Neuronal stem cell (in vitro differentiated cells): ENCODE measurements around the gene DROSHA.

Experiments
- DNase-seq: peaks from one replicate; pipeline ENCODE4 v3.0.0-alpha.2; 2013; ENCODE audit warnings: low spot score
- H2AFZ ChIP-seq: one replicate; pipeline ENCODE4 v1.6.1; 2013; ENCODE audit warnings: mild to moderate bottlenecking, low read length, inconsistent platforms
- H2AK5ac ChIP-seq: 2 replicates; pipeline ENCODE4 v1.6.1; 2013; ENCODE audit warnings: low read depth, mild to moderate bottlenecking, inconsistent platforms, low read length, moderate library complexity, mixed read lengths
- H2BK120ac ChIP-seq: 2 replicates; pipeline ENCODE4 v1.6.1; 2013; ENCODE audit warnings: low read depth, mild to moderate bottlenecking, inconsistent platforms, low read length, moderate library complexity, mixed read lengths
- H2BK12ac ChIP-seq: one replicate; pipeline ENCODE4 v1.6.1; 2013; ENCODE audit warnings: low read length, inconsistent platforms
- H2BK15ac ChIP-seq: 2 replicates; pipeline ENCODE4 v1.6.1; 2013; ENCODE audit warnings: mild to moderate bottlenecking, low read length, inconsistent platforms, mixed read lengths
- H2BK5ac ChIP-seq: one replicate; pipeline ENCODE4 v1.6.1; 2013; ENCODE audit warnings: inconsistent platforms, mild to moderate bottlenecking, low read length, moderate library complexity
- H3K14ac ChIP-seq: one replicate; pipeline ENCODE4 v1.6.1; 2013; ENCODE audit warnings: low read length, inconsistent platforms
- H3K18ac ChIP-seq: 2 replicates; pipeline ENCODE4 v1.6.1; 2013; ENCODE audit warnings: low read length, inconsistent platforms
- H3K23ac ChIP-seq: 2 replicates; pipeline ENCODE4 v1.6.1; 2013; ENCODE audit warnings: low read depth, mild to moderate bottlenecking, mixed read lengths, low read length, inconsistent platforms; ENCODE audit not compliant: poor library complexity
- H3K27ac ChIP-seq: replicated peaks from 3 replicates; pipeline ENCODE4 v1.5.1; 2013; ENCODE audit warnings: low read length, inconsistent platforms
- H3K27me3 ChIP-seq, 3 experiments: 2 replicates each; pipeline ENCODE4 v1.6.1; 2013; ENCODE audit warnings: low read length in 3 of 3, mild to moderate bottlenecking in 2 of 3, inconsistent platforms in 1 of 3, low read depth in 1 of 3, mixed read lengths in 1 of 3, moderate library complexity in 1 of 3; ENCODE audit not compliant: control insufficient read depth in 3 of 3, insufficient read depth in 3 of 3
- H3K36me3 ChIP-seq, 2 donors: replicated peaks in 1 of 2; 2 replicates each; pipeline ENCODE4 v1.6.1; 2013; ENCODE audit warnings: low read length in 2 of 2; ENCODE audit not compliant: control insufficient read depth in 2 of 2, insufficient read depth in 2 of 2
- H3K4ac ChIP-seq: 2 replicates; pipeline ENCODE4 v1.6.1; 2013; ENCODE audit warnings: inconsistent platforms, mild to moderate bottlenecking, low read length, moderate library complexity
- H3K4me1 ChIP-seq, 2 donors: 1 replicate in 1 of 2; 2 replicates in 1 of 2; pipeline ENCODE4 v1.6.1; 2013; ENCODE audit warnings: low read length in 2 of 2, low read depth in 1 of 2; ENCODE audit not compliant: control insufficient read depth in 2 of 2, insufficient read depth in 1 of 2
- H3K4me2 ChIP-seq: one replicate; pipeline ENCODE4 v1.6.1; 2013; ENCODE audit warnings: mild to moderate bottlenecking, low read length, inconsistent platforms; ENCODE audit not compliant: insufficient read depth, poor library complexity, severe bottlenecking
- H3K4me3 ChIP-seq, 2 donors: 2 replicates each; pipeline ENCODE4 v1.5.1; 2013; ENCODE audit warnings: low read length in 2 of 2, mild to moderate bottlenecking in 2 of 2, inconsistent platforms in 1 of 2, moderate library complexity in 1 of 2
- H3K79me1 ChIP-seq: one replicate; pipeline ENCODE4 v1.6.1; 2013; ENCODE audit warnings: low read depth, mild to moderate bottlenecking, inconsistent platforms, low read length, moderate library complexity
- H3K9ac ChIP-seq: one replicate; pipeline ENCODE4 v1.6.1; 2013; ENCODE audit warnings: mild to moderate bottlenecking, low read depth, low read length, inconsistent platforms; ENCODE audit not compliant: poor library complexity
- H3K9me3 ChIP-seq, 2 donors: replicated peaks in 1 of 2; 2 replicates each; pipeline versions ENCODE3 to v1.6.1; 2013; ENCODE audit warnings: low read length in 2 of 2, mild to moderate bottlenecking in 2 of 2, inconsistent platforms in 1 of 2, low read depth in 1 of 2, mixed read lengths in 1 of 2, moderate library complexity in 1 of 2; ENCODE audit not compliant: control insufficient read depth in 2 of 2, insufficient read depth in 1 of 2
- H4K8ac ChIP-seq: one replicate; pipeline ENCODE4 v1.6.1; 2013; ENCODE audit warnings: low read depth, mild to moderate bottlenecking, inconsistent platforms, low read length, moderate library complexity
- H4K91ac ChIP-seq: one replicate; pipeline ENCODE4 v1.6.1; 2013; ENCODE audit warnings: low read length, low read depth, mild to moderate bottlenecking, inconsistent platforms; ENCODE audit not compliant: poor library complexity
- WGBS, 2 donors: extraction: QIAGEN DNeasy Blood & Tissue Kit; methylation state at CpG; one replicate each; pipeline ENCODE4 v1.1.7; 2013; ENCODE audit warnings: missing lambda C conversion rate in 2 of 2, mixed read lengths in 1 of 2; ENCODE audit not compliant: insufficient read length in 2 of 2, insufficient replicate concordance in 1 of 2; ENCODE audit errors: extremely low coverage in 2 of 2; 5-methylcytosine and 5-hydroxymethylcytosine counted together

The DROSHA gene

GRCh38 chr5:31443572-31443971, 88.3 kb downstream of the DROSHA start:
- peaks cover 0 to 9% of the 10 kb centered on the region in 2 donors for H3K4me1 ChIP-seq
- no peaks in the 10 kb centered on the region for H3K27me3 ChIP-seq
- H2BK12ac ChIP-seq = no peak overlapping the region
- no peak overlapping the region for H3K27ac ChIP-seq
- no peak overlapping the region for H3K23ac ChIP-seq
- no peak overlapping the region for H3K4ac ChIP-seq
- no peak overlapping the region for H2BK5ac ChIP-seq
- WGBS, 2 donors = no CpG with 5 or more reads among the region's 3 CpGs
- DNase-seq = no peak
- no peak overlapping the region for H3K14ac ChIP-seq
- H3K36me3 ChIP-seq = peaks cover 5 to 70% of the 10 kb centered on the region in 2 donors
- no peak overlapping the region for H3K4me3 ChIP-seq
- no peak overlapping the region for H3K4me2 ChIP-seq
- no peaks in the 10 kb centered on the region for H3K79me1 ChIP-seq
- H4K91ac ChIP-seq = no peak overlapping the region
- peaks cover 0 to 8% of the 10 kb centered on the region in 2 donors for H3K9me3 ChIP-seq
- H2BK15ac ChIP-seq = no peak overlapping the region
- no peak overlapping the region for H4K8ac ChIP-seq
- no peak overlapping the region for H3K18ac ChIP-seq
- H2BK120ac ChIP-seq = no peak overlapping the region
- H2AFZ ChIP-seq = no peak overlapping the region
- H3K9ac ChIP-seq = no peak overlapping the region
- no peak overlapping the region for H2AK5ac ChIP-seq

GRCh38 chr5:31442058-31442745, 89.7 kb downstream of the DROSHA start:
- no peak overlapping the region for H3K27ac ChIP-seq
- WGBS, 2 donors = no CpG with 5 or more reads among the region's 3 CpGs

GRCh38 chr5:31436851-31437250, 95.0 kb downstream of the DROSHA start:
- no peak for DNase-seq
- H3K27ac ChIP-seq = no peak overlapping the region
- WGBS, 2 donors = no CpG with 5 or more reads among the region's 1 CpG
- H2AFZ ChIP-seq = no peak overlapping the region
- H2BK15ac ChIP-seq = no peak overlapping the region
- no peak overlapping the region for H3K4ac ChIP-seq
- H2BK5ac ChIP-seq = no peak overlapping the region
- H3K23ac ChIP-seq = no peak overlapping the region
- no peak overlapping the region for H3K18ac ChIP-seq
- H3K9me3 ChIP-seq = no peaks in the 10 kb centered on the region
- no peak overlapping the region for H3K14ac ChIP-seq
- H2BK12ac ChIP-seq = no peak overlapping the region
- no peak overlapping the region for H2AK5ac ChIP-seq
- no peak overlapping the region for H3K4me2 ChIP-seq
- no peak overlapping the region for H4K91ac ChIP-seq
- H3K79me1 ChIP-seq = no peaks in the 10 kb centered on the region
- no peak overlapping the region for H3K4me3 ChIP-seq
- H3K4me1 ChIP-seq = no peaks in the 10 kb centered on the region
- no peak overlapping the region for H3K9ac ChIP-seq
- no peak overlapping the region for H4K8ac ChIP-seq
- no peaks in the 10 kb centered on the region for H3K27me3 ChIP-seq
- no peak overlapping the region for H2BK120ac ChIP-seq
- H3K36me3 ChIP-seq = peaks cover 4 to 85% of the 10 kb centered on the region in 2 donors

More at GRCh38 chr5:31442058-31442745, 89.7 kb downstream of the DROSHA start:
- Histone ChIP-seq H3K4me1 (peaks cover 0 to 9% of the 10 kb centered on the region in 2 donors), H3K4me3 (no peak overlapping the region), H3K23ac (no peak overlapping the region), H3K4ac (no peak overlapping the region), H3K14ac (no peak overlapping the region), H2BK15ac (no peak overlapping the region), H2AK5ac (no peak overlapping the region), H4K8ac (no peak overlapping the region), H3K36me3 (peaks cover 5 to 70% of the 10 kb centered on the region in 2 donors), H2BK5ac (no peak overlapping the region), H3K27me3 (no peaks in the 10 kb centered on the region), H2AFZ (no peak overlapping the region), H2BK120ac (no peak overlapping the region), H3K9me3 (no peaks in the 10 kb centered on the region), H3K9ac (no peak overlapping the region), H2BK12ac (no peak overlapping the region), H3K4me2 (no peak overlapping the region), H3K18ac (no peak overlapping the region), H4K91ac (no peak overlapping the region), H3K79me1 (no peaks in the 10 kb centered on the region)
- no peak for DNase-seq

GRCh38 chr5:31435730-31436129, 96.2 kb downstream of the DROSHA start:
- no CpG with 5 or more reads among the region's 4 CpGs for WGBS, 2 donors

More at GRCh38 chr5:31435730-31436129, 96.2 kb downstream of the DROSHA start:
- Histone ChIP-seq H3K9me3 (no peaks in the 10 kb centered on the region), H3K4me2 (no peak overlapping the region), H4K8ac (no peak overlapping the region), H3K9ac (no peak overlapping the region), H3K4ac (no peak overlapping the region), H3K14ac (no peak overlapping the region), H2AK5ac (no peak overlapping the region), H4K91ac (no peak overlapping the region), H2BK15ac (no peak overlapping the region), H2BK5ac (no peak overlapping the region), H2AFZ (no peak overlapping the region), H3K36me3 (peaks cover 4 to 88% of the 10 kb centered on the region in 2 donors), H2BK12ac (no peak overlapping the region), H3K27ac (no peak overlapping the region), H2BK120ac (no peak overlapping the region), H3K27me3 (no peaks in the 10 kb centered on the region), H3K18ac (no peak overlapping the region), H3K4me3 (no peak overlapping the region), H3K4me1 (no peaks in the 10 kb centered on the region), H3K79me1 (no peaks in the 10 kb centered on the region), H3K23ac (no peak overlapping the region)
- no peak for DNase-seq
